Measurements from ENCODE around the gene DCDC2.

DCDC2 gene

GRCh38 chr6:24226541-24226940 lies 131.3 kb downstream of the DCDC2 start:
- no CpG with 5 or more reads among the region's 3 CpGs for WGBS, 2 donors (ENCODE audit: extremely low coverage in 2 of 2, insufficient read length in 2 of 2, insufficient replicate concordance in 1 of 2)
- no peak overlapping the region for H3K9ac ChIP-seq (ENCODE audit: low read depth, low read length, poor library complexity)
- peaks cover 2 to 6% of the 10 kb centered on the region in 2 donors for H3K4me1 ChIP-seq (ENCODE audit: control insufficient read depth in 2 of 2, insufficient read depth in 1 of 2, low read depth in 1 of 2, low read length in 2 of 2)

DNA sequence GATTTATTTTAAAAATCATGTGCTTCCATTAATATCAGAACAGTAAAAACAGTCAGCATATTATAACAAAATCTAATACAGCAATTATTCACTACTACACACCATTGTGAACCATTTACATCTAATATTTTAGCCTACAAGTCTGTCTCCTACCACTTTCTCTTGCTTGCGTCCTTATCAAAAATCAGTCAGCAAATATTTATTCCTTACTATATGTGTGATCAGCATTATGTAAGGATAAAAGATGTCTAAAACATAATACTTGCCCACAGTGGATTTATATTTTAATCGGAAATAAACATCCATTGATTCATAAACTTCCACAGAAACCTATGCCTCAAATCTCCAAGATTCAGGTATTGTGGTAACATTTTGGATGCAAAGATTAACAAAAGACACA lies 132.0 kb downstream of the DCDC2 start:
- Histone ChIP-seq H2AFZ (ENCODE audit: low read length) (no peak overlapping the region), H3K79me1 (ENCODE audit: low read depth, low read length) (no peaks in the 10 kb centered on the region), H2BK5ac (ENCODE audit: low read length) (no peak overlapping the region), H3K4me1 (ENCODE audit: control insufficient read depth in 2 of 2, insufficient read depth in 1 of 2, low read depth in 1 of 2, low read length in 2 of 2) (peaks cover 2 to 4% of the 10 kb centered on the region in 2 donors), H3K4me2 (ENCODE audit: insufficient read depth, low read length, poor library complexity, severe bottlenecking) (no peak overlapping the region), H3K9me3 (replicated peaks in 1 of 2; ENCODE audit: control insufficient read depth in 2 of 2, insufficient read depth in 1 of 2, low read depth in 1 of 2, low read length in 2 of 2) (no peaks in the 10 kb centered on the region), H3K27ac (replicated peaks; ENCODE audit: low read length) (no peak overlapping the region), H3K18ac (ENCODE audit: low read length) (no peak overlapping the region), H3K4me3 (ENCODE audit: low read length in 2 of 2) (no peak overlapping the region), H3K27me3 (ENCODE audit: control insufficient read depth in 3 of 3, insufficient read depth in 3 of 3, low read depth in 1 of 3, low read length in 3 of 3) (no peaks in the 10 kb centered on the region), H3K14ac (ENCODE audit: low read length) (no peak overlapping the region), H3K23ac (ENCODE audit: low read depth, low read length, poor library complexity) (no peak overlapping the region), H2BK15ac (ENCODE audit: low read length) (no peak overlapping the region), H4K91ac (ENCODE audit: low read depth, low read length, poor library complexity) (no peak overlapping the region), H3K9ac (ENCODE audit: low read depth, low read length, poor library complexity) (no peak overlapping the region), H4K8ac (ENCODE audit: low read depth, low read length) (no peak overlapping the region), H3K36me3 (replicated peaks in 1 of 2; ENCODE audit: control insufficient read depth in 2 of 2, insufficient read depth in 2 of 2, low read length in 2 of 2) (no peaks in the 10 kb centered on the region), H3K4ac (ENCODE audit: low read length) (no peak overlapping the region), H2AK5ac (ENCODE audit: low read depth, low read length) (no peak overlapping the region), H2BK12ac (ENCODE audit: low read length) (no peak overlapping the region), H2BK120ac (ENCODE audit: low read depth, low read length) (no peak overlapping the region)
- WGBS, 2 donors (ENCODE audit: extremely low coverage in 2 of 2, insufficient read length in 2 of 2, insufficient replicate concordance in 1 of 2): no CpG with 5 or more reads among the region's 2 CpGs
- DNase-seq (ENCODE audit: low spot score): no peak

More at GRCh38 chr6:24226541-24226940, 131.3 kb downstream of the DCDC2 start:
- Histone ChIP-seq H3K27ac (replicated peaks; ENCODE audit: low read length) (no peak overlapping the region), H3K4ac (ENCODE audit: low read length) (no peak overlapping the region), H2BK5ac (ENCODE audit: low read length) (no peak overlapping the region), H2BK15ac (ENCODE audit: low read length) (no peak overlapping the region), H4K8ac (ENCODE audit: low read depth, low read length) (no peak overlapping the region), H3K4me3 (ENCODE audit: low read length in 2 of 2) (no peak overlapping the region), H2BK12ac (ENCODE audit: low read length) (no peak overlapping the region), H3K23ac (ENCODE audit: low read depth, low read length, poor library complexity) (no peak overlapping the region), H2BK120ac (ENCODE audit: low read depth, low read length) (no peak overlapping the region), H3K18ac (ENCODE audit: low read length) (no peak overlapping the region), H3K79me1 (ENCODE audit: low read depth, low read length) (no peaks in the 10 kb centered on the region), H3K36me3 (replicated peaks in 1 of 2; ENCODE audit: control insufficient read depth in 2 of 2, insufficient read depth in 2 of 2, low read length in 2 of 2) (no peaks in the 10 kb centered on the region), H3K14ac (ENCODE audit: low read length) (no peak overlapping the region), H4K91ac (ENCODE audit: low read depth, low read length, poor library complexity) (no peak overlapping the region), H3K9me3 (replicated peaks in 1 of 2; ENCODE audit: control insufficient read depth in 2 of 2, insufficient read depth in 1 of 2, low read depth in 1 of 2, low read length in 2 of 2) (no peaks in the 10 kb centered on the region), H2AK5ac (ENCODE audit: low read depth, low read length) (no peak overlapping the region), H2AFZ (ENCODE audit: low read length) (no peak overlapping the region), H3K4me2 (ENCODE audit: insufficient read depth, low read length, poor library complexity, severe bottlenecking) (no peak overlapping the region), H3K27me3 (ENCODE audit: control insufficient read depth in 3 of 3, insufficient read depth in 3 of 3, low read depth in 1 of 3, low read length in 3 of 3) (no peaks in the 10 kb centered on the region)
- DNase-seq (ENCODE audit: low spot score): no peak

DNA sequence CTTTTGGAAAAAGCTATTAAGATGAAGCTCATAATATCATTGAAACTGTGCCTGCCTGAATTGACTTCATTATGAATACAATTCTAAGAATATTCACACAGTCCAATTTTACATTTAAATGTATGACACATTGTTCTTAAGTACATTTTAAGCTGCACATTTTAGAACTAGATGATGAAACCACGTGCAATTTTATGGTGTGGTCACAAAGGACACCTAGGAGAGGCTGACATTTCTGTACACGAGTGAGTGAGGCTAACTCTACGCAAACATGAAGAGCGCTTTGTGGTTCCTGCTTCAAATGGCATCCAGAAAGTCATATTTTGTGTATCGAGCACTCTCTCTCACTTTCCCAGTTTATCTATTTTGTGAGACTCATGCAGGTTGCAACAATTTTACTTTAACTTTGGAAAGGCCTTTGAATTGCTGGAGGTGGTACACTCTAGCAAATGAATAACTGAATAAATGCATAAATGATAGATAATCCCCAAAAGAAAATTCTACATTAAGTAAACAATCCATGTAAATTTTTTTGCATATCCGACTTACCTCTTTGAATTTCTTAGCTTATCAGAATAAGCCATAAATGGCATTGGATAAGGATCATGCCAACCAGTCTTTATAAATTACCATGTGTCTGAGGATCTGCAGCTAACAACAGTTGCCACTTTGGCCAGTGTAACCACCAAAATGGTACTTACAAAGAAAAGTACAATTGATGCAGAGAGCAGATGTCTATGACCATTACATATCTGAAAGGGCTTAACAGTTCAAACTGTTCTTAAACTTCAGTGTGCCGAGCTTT lies 134.5 kb downstream of the DCDC2 start:
- Histone ChIP-seq H2BK5ac (ENCODE audit: low read length) (no peak overlapping the region), H3K4me2 (ENCODE audit: insufficient read depth, low read length, poor library complexity, severe bottlenecking) (no peak overlapping the region), H3K9ac (ENCODE audit: low read depth, low read length, poor library complexity) (no peak overlapping the region), H2AFZ (ENCODE audit: low read length) (no peak overlapping the region), H4K91ac (ENCODE audit: low read depth, low read length, poor library complexity) (no peak overlapping the region), H3K4me3 (ENCODE audit: low read length in 2 of 2) (no peak overlapping the region), H3K18ac (ENCODE audit: low read length) (no peak overlapping the region), H3K14ac (ENCODE audit: low read length) (no peak overlapping the region), H3K4me1 (ENCODE audit: control insufficient read depth in 2 of 2, insufficient read depth in 1 of 2, low read depth in 1 of 2, low read length in 2 of 2) (peaks cover 0 to 2% of the 10 kb centered on the region in 2 donors), H3K27ac (replicated peaks; ENCODE audit: low read length) (no peak overlapping the region), H2AK5ac (ENCODE audit: low read depth, low read length) (no peak overlapping the region), H2BK15ac (ENCODE audit: low read length) (no peak overlapping the region), H3K36me3 (replicated peaks in 1 of 2; ENCODE audit: control insufficient read depth in 2 of 2, insufficient read depth in 2 of 2, low read length in 2 of 2) (no peaks in the 10 kb centered on the region), H3K4ac (ENCODE audit: low read length) (no peak overlapping the region), H4K8ac (ENCODE audit: low read depth, low read length) (no peak overlapping the region), H3K27me3 (ENCODE audit: control insufficient read depth in 3 of 3, insufficient read depth in 3 of 3, low read depth in 1 of 3, low read length in 3 of 3) (no peaks in the 10 kb centered on the region), H3K79me1 (ENCODE audit: low read depth, low read length) (no peaks in the 10 kb centered on the region), H2BK12ac (ENCODE audit: low read length) (no peak overlapping the region), H3K9me3 (replicated peaks in 1 of 2; ENCODE audit: control insufficient read depth in 2 of 2, insufficient read depth in 1 of 2, low read depth in 1 of 2, low read length in 2 of 2) (no peaks in the 10 kb centered on the region), H3K23ac (ENCODE audit: low read depth, low read length, poor library complexity) (no peak overlapping the region), H2BK120ac (ENCODE audit: low read depth, low read length) (no peak overlapping the region)
- no CpG with 5 or more reads among the region's 7 CpGs for WGBS, 2 donors (ENCODE audit: extremely low coverage in 2 of 2, insufficient read length in 2 of 2, insufficient replicate concordance in 1 of 2)
- no peak for DNase-seq (ENCODE audit: low spot score)

- WGBS, 2 donors (ENCODE audit: extremely low coverage in 2 of 2, insufficient read length in 2 of 2, insufficient replicate concordance in 1 of 2): no CpG with 5 or more reads among the region's 3 CpGs
- Histone ChIP-seq H3K9me3 (replicated peaks in 1 of 2; ENCODE audit: control insufficient read depth in 2 of 2, insufficient read depth in 1 of 2, low read depth in 1 of 2, low read length in 2 of 2) (no peaks in the 10 kb centered on the region), H3K27ac (replicated peaks; ENCODE audit: low read length) (no peak overlapping the region), H3K36me3 (replicated peaks in 1 of 2; ENCODE audit: control insufficient read depth in 2 of 2, insufficient read depth in 2 of 2, low read length in 2 of 2) (peaks cover 0 to 2% of the 10 kb centered on the region in 2 donors), H2BK5ac (ENCODE audit: low read length) (no peak overlapping the region), H4K8ac (ENCODE audit: low read depth, low read length) (no peak overlapping the region), H3K4ac (ENCODE audit: low read length) (no peak overlapping the region), H3K4me3 (ENCODE audit: low read length in 2 of 2) (no peak overlapping the region), H3K9ac (ENCODE audit: low read depth, low read length, poor library complexity) (no peak overlapping the region), H2AK5ac (ENCODE audit: low read depth, low read length) (no peak overlapping the region), H3K14ac (ENCODE audit: low read length) (no peak overlapping the region), H4K91ac (ENCODE audit: low read depth, low read length, poor library complexity) (no peak overlapping the region), H2BK15ac (ENCODE audit: low read length) (no peak overlapping the region), H3K4me1 (ENCODE audit: control insufficient read depth in 2 of 2, insufficient read depth in 1 of 2, low read depth in 1 of 2, low read length in 2 of 2) (no peaks in the 10 kb centered on the region), H2BK120ac (ENCODE audit: low read depth, low read length) (no peak overlapping the region), H3K79me1 (ENCODE audit: low read depth, low read length) (no peaks in the 10 kb centered on the region), H3K27me3 (ENCODE audit: control insufficient read depth in 3 of 3, insufficient read depth in 3 of 3, low read depth in 1 of 3, low read length in 3 of 3) (no peaks in the 10 kb centered on the region), H3K18ac (ENCODE audit: low read length) (no peak overlapping the region), H2AFZ (ENCODE audit: low read length) (no peak overlapping the region), H3K23ac (ENCODE audit: low read depth, low read length, poor library complexity) (no peak overlapping the region), H2BK12ac (ENCODE audit: low read length) (no peak overlapping the region), H3K4me2 (ENCODE audit: insufficient read depth, low read length, poor library complexity, severe bottlenecking) (no peak overlapping the region)
- DNase-seq (ENCODE audit: low spot score): no peak
Measured at GRCh38 chr6:24219670-24220069, 138.2 kb downstream of the DCDC2 start.
